ENCODE measurements around the gene PI4KB.

GRCh38 chr1:151364996-151365395 is 37.8 kb upstream of the PI4KB start:
- TF ChIP-seq, protein P1, sequence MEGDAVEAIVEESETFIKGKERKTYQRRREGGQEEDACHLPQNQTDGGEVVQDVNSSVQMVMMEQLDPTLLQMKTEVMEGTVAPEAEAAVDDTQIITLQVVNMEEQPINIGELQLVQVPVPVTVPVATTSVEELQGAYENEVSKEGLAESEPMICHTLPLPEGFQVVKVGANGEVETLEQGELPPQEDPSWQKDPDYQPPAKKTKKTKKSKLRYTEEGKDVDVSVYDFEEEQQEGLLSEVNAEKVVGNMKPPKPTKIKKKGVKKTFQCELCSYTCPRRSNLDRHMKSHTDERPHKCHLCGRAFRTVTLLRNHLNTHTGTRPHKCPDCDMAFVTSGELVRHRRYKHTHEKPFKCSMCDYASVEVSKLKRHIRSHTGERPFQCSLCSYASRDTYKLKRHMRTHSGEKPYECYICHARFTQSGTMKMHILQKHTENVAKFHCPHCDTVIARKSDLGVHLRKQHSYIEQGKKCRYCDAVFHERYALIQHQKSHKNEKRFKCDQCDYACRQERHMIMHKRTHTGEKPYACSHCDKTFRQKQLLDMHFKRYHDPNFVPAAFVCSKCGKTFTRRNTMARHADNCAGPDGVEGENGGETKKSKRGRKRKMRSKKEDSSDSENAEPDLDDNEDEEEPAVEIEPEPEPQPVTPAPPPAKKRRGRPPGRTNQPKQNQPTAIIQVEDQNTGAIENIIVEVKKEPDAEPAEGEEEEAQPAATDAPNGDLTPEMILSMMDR (IDR thresholded peaks at IDR 0.05) = no peak
- TF ChIP-seq POLR2A (IDR thresholded peaks at IDR 0.05) = no peak

All from right lobe of liver (tissue), 4 donors.